ENCODE measurements around the gene AADACL2. TPM values are rescaled to one million over a fixed set of nuclear protein-coding genes. Genes with fewer than 3 reads are reported as not detected.
"Not testable (repeated sequence)": the region's sequence is repeated elsewhere in the genome, so short reads cannot be mapped to it uniquely, and the experiment has no call there.

The AADACL2 gene
- total and polyA plus RNA-seq, 2 experiments from 2014 or later, result not detected

- H3K4me2 ChIP-seq, result no peak overlapping the region
- no peaks in the 10 kb centered on the region for H3K79me2 ChIP-seq (replicated peaks; ENCODE audit: insufficient read depth)
- no peaks in the 10 kb centered on the region for H3K27me3 ChIP-seq (ENCODE audit: insufficient read depth)
- H3F3A ChIP-seq (replicated peaks; ENCODE audit: low read depth), result no peaks in the 10 kb centered on the region
- H3K9me3 Mint-ChIP-seq, result no peaks in the 10 kb centered on the region
- no peak overlapping the region for H3K27ac Mint-ChIP-seq
- TF ChIP-seq JUNB (IDR thresholded peaks at IDR 0.05; ENCODE audit: unreplicated experiment) (no peak), STAT1 (IDR thresholded peaks at IDR 0.05; ENCODE audit: unreplicated experiment) (no peak), EZH2 (IDR thresholded peaks at IDR 0.05; ENCODE audit: low read depth, unreplicated experiment) (no peak), ZNF114 (CRISPR knock-in tag; IDR thresholded peaks at IDR 0.05) (no peak), CREB1 (CRISPR knock-in tag; IDR thresholded peaks at IDR 0.05; ENCODE audit: low read depth) (no peak)
- TF ChIP-seq, protein P1, sequence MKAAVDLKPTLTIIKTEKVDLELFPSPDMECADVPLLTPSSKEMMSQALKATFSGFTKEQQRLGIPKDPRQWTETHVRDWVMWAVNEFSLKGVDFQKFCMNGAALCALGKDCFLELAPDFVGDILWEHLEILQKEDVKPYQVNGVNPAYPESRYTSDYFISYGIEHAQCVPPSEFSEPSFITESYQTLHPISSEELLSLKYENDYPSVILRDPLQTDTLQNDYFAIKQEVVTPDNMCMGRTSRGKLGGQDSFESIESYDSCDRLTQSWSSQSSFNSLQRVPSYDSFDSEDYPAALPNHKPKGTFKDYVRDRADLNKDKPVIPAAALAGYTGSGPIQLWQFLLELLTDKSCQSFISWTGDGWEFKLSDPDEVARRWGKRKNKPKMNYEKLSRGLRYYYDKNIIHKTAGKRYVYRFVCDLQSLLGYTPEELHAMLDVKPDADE (IDR thresholded peaks at IDR 0.05), result no peak
- no peak overlapping the region for H3K4me3 ChIP-seq
- ATAC-seq (no peak), DNase-seq (ENCODE audit: low spot score) (no peak)
- no peaks in the 10 kb centered on the region for H3K36me3 Mint-ChIP-seq (ENCODE audit: low read depth)
- H4K20me1 ChIP-seq (replicated peaks; ENCODE audit: insufficient read depth), result no peaks in the 10 kb centered on the region
- no peak overlapping the region for H3K27ac ChIP-seq (ENCODE audit: low read depth)
- H3K27me3 Mint-ChIP-seq (ENCODE audit: insufficient read depth, low read depth, poor library complexity), result peaks cover 2% of the 10 kb centered on the region
- no peak overlapping the region for H2AFZ ChIP-seq
- no peaks in the 10 kb centered on the region for H3K4me1 ChIP-seq (ENCODE audit: insufficient read depth)
- H3K4me1 Mint-ChIP-seq, result no peaks in the 10 kb centered on the region
- no peaks in the 10 kb centered on the region for H3K36me3 ChIP-seq (ENCODE audit: insufficient read depth)
- H3K4me3 Mint-ChIP-seq, result no peak overlapping the region
- H3K9me2 ChIP-seq (ENCODE audit: insufficient read depth), result no peaks in the 10 kb centered on the region
Measured at GRCh38 chr3:151789853-151790463, 56.2 kb downstream of the AADACL2 start.

DNA sequence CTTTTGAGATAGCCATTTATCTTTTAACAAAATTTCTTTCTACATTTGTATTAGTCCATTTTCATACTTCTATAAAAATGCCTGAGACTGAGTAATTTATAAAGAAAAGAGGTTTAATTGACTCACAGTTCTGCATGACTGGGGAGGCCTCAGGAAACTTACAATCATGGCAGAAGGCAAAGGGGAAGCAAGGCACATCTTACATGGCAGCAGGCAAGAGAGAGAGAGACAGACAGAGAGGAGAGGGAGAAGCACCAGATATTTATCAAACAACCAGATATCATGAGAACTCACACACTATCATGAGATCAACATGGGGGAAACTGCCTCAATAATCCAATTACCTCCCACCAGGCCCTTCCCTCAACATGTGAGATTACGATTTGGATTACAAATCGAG, 57.0 kb downstream of the AADACL2 start:
- not testable (repeated sequence) for H3K27me3 ChIP-seq (ENCODE audit: insufficient read depth); DNase-seq (ENCODE audit: low spot score); H3K27me3 Mint-ChIP-seq (ENCODE audit: insufficient read depth, low read depth, poor library complexity); H3K4me1 Mint-ChIP-seq; H3K36me3 ChIP-seq (ENCODE audit: insufficient read depth); H3K27ac Mint-ChIP-seq; H3K4me3 ChIP-seq; H4K20me1 ChIP-seq (replicated peaks; ENCODE audit: insufficient read depth); H3K27ac ChIP-seq (ENCODE audit: low read depth); H3K4me3 Mint-ChIP-seq; H2AFZ ChIP-seq; ATAC-seq; H3K9me2 ChIP-seq (ENCODE audit: insufficient read depth); H3K36me3 Mint-ChIP-seq (ENCODE audit: low read depth); H3K4me2 ChIP-seq; H3K4me1 ChIP-seq (ENCODE audit: insufficient read depth); H3F3A ChIP-seq (replicated peaks; ENCODE audit: low read depth); H3K79me2 ChIP-seq (replicated peaks; ENCODE audit: insufficient read depth); H3K9me3 Mint-ChIP-seq

- Histone ChIP-seq H4K20me1 (replicated peaks; ENCODE audit: insufficient read depth) (no peaks in the 10 kb centered on the region), H2AFZ (no peak overlapping the region), H3K4me2 (no peak overlapping the region), H3K36me3 (ENCODE audit: insufficient read depth) (no peaks in the 10 kb centered on the region), H3F3A (replicated peaks; ENCODE audit: low read depth) (no peaks in the 10 kb centered on the region), H3K9me2 (ENCODE audit: insufficient read depth) (no peaks in the 10 kb centered on the region), H3K4me3 (no peak overlapping the region), H3K27me3 (ENCODE audit: insufficient read depth) (no peaks in the 10 kb centered on the region), H3K79me2 (replicated peaks; ENCODE audit: insufficient read depth) (no peaks in the 10 kb centered on the region), H3K4me1 (ENCODE audit: insufficient read depth) (no peaks in the 10 kb centered on the region), H3K27ac (ENCODE audit: low read depth) (no peak overlapping the region)
- peaks cover 2% of the 10 kb centered on the region for H3K27me3 Mint-ChIP-seq (ENCODE audit: insufficient read depth, low read depth, poor library complexity)
- DNase-seq (ENCODE audit: low spot score) (no peak), ATAC-seq (no peak)
- H3K27ac Mint-ChIP-seq, result no peak overlapping the region
- no peak for TF ChIP-seq NANOG (IDR thresholded peaks at IDR 0.05; ENCODE audit: borderline replicate concordance)
- TF ChIP-seq CREB1 (CRISPR knock-in tag; IDR thresholded peaks at IDR 0.05; ENCODE audit: low read depth), result no peak
- no peak for TF ChIP-seq STAT1 (IDR thresholded peaks at IDR 0.05; ENCODE audit: unreplicated experiment)
- TF ChIP-seq, protein P1 (IDR thresholded peaks at IDR 0.05), result no peak
- TF ChIP-seq JUNB (IDR thresholded peaks at IDR 0.05; ENCODE audit: unreplicated experiment), result no peak
- H3K4me3 Mint-ChIP-seq, result no peak overlapping the region
- no peaks in the 10 kb centered on the region for H3K4me1 Mint-ChIP-seq
- H3K36me3 Mint-ChIP-seq (ENCODE audit: low read depth), result no peaks in the 10 kb centered on the region
- no peaks in the 10 kb centered on the region for H3K9me3 Mint-ChIP-seq
Measured at GRCh38 chr3:151792411-151792810, 58.7 kb downstream of the AADACL2 start.
